ENCODE results near the gene RNASEL.
"Not testable (repeated sequence)": the region's sequence is repeated elsewhere in the genome, so short reads cannot be mapped to it uniquely, and the experiment has no call there.

RNASEL gene

DNA sequence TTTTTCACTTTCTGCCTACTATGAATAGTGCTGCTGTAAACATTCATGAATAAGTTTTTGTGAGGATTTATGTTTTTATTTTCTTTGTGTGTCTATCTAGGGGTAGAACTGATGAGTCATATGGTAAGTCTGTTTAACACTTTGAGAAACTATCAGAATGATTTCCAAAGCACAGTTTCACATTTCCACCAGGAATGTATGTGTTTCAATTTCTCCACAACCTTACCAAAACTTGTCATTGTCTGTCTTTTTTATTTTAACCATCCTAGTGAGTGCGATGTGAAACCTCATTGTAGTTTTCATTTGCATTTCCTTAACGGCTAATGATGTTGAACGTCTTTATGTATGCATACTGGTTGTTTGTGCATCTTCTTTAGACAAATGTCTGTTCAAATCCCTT lies 23.5 kb downstream of the RNASEL start:
- DNase-seq (ENCODE audit: insufficient read length, low spot score), result no peak
- FAIRE-seq, result no peak

DNA sequence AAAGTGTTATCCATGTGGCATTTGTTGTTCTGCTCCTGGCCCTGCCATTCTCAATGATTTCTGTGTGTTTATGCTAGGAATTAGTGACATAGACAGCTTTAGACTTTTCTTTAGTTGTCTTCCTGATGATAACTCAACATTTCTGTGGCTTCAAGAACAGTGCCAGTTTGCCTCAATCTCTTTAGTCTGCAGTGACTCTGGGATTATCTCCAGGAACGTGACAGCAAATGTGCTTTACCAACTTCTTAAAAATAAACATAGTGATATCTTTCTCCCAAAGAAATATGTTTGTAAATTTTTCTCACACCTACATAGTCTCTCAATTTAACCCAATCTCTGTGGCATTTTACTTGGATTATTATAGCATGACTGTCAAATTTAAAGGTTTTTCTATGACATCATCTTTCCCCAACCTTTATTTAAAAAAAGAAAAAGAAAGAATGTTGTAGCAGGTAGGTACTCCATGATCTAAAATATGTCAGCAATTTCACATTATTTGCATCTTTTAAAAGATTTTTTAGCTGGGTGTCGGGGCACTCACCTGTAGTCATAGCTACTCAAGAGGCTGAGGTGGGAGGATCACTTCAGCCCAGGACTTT lies 24.6 kb downstream of the RNASEL start:
- no peak for FAIRE-seq

DNA sequence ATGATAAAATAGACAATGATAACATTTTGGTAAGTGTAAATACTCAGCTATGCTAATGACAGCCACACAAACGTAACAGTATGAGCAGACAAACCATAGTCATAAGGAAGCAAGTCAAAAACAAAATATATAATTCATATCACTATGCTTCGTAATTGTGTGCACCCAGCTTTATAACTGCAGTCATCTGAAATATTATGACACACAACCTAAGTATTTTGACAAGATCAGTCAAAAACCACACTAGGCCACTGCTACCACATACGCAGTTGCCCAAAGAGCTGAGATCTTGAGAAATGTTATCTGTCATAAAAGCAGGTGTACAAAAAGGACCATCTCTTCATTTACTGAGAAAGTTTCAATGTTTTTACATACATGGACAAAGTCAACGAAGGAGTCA lies 26.0 kb downstream of the RNASEL start:
- no peak for DNase-seq (ENCODE audit: insufficient read length, low spot score)
- FAIRE-seq, result no peak

More for the DNA sequence above, 24.6 kb downstream of the RNASEL start:
- DNase-seq (ENCODE audit: insufficient read length, low spot score), result no peak

DNA sequence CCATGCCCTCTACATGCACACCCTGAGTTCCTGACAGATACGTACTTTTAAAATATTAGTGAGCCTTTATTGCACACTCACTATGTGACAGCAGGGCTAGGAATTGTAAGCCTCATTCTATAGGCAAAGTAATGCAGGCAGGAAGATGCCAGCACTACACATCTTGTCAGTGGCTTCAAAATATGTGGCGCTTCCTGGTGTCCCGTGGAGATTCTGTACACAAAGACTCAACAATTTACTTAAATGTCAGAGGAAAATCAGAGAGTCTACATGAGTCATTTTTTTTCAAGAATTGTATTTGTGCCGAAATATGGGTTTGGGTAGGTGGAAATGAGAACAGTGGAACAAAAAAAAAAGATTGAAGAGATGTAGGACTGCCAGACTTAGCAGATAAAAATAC lies 27.6 kb downstream of the RNASEL start:
- FAIRE-seq (no peak), DNase-seq (ENCODE audit: insufficient read length, low spot score) (no peak)

DNA sequence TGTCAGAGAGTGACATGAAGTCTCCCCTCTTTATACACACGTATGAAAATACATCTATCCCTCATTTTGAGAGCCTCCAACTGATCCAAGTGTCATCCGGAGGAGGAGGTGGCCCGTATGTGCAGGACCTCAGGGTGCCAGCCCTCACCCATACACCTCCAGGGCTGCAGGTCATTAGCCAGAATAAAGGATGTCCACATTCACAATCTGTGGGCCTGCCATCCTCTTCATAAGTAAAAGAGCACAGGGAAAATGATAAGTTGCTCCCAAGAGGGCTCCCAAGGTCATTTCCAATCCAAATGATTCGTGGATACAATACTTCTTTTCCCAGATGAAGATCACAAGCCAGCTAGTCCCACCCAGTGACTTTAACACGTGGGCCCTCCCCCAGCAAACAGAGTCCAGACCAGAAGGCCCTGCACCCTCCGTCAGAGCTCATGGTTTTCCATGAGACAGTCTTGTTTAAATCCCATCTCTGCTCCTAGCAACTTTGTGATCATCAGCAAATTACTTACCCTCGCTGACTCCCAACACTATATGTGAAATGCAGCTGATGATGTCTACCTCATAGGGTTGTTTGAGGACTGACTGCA lies 28.6 kb downstream of the RNASEL start:
- FAIRE-seq, result no peak
- DNase-seq (ENCODE audit: insufficient read length, low spot score), result no peak

DNA sequence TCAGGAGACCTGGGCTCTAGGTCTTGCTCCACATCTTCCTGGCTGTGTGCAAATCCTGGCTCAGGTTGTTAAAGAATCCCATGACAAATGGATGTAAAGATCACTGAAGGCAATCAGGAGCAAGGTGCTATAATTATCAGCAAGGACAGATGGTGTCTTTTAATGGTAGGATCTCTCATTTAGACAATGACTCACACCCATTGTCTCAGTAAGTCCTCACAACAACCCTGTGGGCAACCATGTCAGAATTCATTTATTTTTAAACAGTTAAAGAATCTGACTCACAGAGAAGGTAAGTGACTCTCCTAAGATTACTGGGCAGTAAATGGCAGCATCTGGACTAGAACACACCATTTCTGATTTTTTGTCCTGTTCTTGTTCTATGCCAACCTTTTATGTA lies 32.8 kb downstream of the RNASEL start:
- DNase-seq (ENCODE audit: insufficient read length, low spot score), result no peak
- FAIRE-seq, result no peak

DNA sequence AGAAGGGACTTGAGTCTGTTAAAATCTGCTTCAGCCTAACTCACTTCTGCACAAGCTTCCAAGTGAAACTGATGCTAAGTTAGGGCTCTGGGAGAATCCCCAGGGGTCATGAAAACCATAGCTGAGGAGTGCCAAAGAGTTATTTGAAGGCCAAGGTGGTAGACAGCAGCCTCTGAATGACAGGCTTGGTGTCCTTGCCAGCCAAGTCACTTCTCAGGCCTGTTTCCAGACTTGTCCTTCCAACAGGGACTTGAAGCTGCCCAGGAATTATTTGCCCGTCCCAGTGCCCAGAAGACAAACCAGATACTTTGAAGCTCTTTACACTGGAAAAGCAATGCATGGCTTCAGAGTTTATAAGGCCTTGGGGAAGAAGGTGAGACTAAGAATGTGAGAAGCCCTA lies 33.6 kb downstream of the RNASEL start:
- DNase-seq (ENCODE audit: insufficient read length, low spot score), result no peak
- no peak for FAIRE-seq

DNA sequence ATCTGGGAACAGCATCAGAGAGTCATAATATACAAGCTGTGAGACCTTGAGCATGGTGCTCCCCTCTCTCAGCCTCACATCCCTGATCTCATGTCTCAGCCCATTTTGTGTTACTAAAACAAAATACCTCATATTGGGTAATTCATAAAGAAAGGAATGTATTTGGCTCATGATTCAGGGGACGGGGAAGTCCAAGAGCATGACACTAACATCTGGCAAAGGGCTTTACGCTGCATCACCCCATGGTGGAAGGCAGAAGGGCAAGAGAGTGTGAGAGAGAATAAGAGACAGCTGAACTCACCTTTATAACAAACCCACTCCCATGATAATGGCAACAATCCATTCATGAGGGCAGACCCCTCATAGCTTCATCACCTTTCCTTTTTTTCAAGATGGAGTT lies 36.5 kb downstream of the RNASEL start:
- DNase-seq (ENCODE audit: insufficient read length, low spot score) (no peak), FAIRE-seq (no peak)

DNA sequence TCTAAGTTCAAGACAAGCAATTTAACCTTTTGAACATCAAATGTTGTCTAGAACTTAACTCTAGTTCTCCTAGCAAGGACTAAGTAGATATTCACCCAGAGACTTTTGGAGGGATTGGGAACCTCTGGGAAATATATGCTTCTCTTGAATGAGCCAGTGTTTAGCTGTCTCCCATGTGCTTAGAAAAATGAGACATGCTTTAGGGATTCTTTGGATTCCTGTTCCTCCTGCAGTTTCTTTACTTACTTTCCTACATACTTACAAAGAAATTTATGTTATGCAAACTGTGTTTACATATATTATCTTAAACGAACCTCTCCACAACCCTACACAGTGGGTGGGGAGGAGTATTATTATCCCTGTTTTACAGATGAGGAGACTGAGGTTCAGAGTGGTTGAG lies 39.2 kb downstream of the RNASEL start:
- no peak for DNase-seq (ENCODE audit: insufficient read length, low spot score)
- FAIRE-seq, result no peak

DNA sequence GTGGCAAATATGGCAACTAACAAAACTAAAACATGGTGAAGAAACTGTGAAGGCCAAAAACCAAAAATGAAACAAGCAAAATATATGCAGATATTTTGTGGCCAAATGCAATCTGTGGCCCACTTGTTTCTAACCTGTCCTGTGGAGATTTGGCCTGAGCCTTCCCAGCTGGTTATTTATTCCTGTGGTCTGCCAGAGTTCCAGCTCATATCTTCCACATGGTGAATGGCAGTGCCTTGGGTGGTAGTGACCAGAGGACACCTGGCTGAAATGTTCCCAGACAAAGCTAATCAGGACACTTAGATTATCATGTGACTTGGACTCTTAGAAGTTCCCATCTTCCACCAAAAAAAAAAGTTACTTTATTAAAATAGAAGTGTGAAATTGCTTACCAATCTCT lies 39.7 kb downstream of the RNASEL start:
- no peak for FAIRE-seq
- DNase-seq (ENCODE audit: insufficient read length, low spot score), result no peak

DNA sequence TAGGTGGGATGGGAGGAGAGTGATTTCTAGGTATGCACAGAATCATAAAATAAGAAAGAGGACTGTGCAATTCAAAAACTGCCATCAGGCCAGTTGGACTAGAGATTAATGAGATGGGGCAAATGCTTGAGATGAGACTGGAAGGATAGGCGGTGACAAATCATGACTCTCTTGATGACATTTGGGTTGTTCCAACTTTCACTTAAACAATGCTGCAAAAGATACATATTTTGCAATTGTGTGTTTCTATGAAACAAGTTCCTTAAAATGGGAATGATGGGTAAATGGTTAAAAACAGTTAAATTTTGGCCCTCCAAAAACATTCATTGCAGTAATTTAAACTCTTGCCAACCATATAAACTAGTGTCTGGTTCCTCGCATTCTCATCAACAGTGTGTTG lies 55.2 kb downstream of the RNASEL start:
- DNase-seq (ENCODE audit: insufficient read length, low spot score) (no peak), FAIRE-seq (no peak)

DNA sequence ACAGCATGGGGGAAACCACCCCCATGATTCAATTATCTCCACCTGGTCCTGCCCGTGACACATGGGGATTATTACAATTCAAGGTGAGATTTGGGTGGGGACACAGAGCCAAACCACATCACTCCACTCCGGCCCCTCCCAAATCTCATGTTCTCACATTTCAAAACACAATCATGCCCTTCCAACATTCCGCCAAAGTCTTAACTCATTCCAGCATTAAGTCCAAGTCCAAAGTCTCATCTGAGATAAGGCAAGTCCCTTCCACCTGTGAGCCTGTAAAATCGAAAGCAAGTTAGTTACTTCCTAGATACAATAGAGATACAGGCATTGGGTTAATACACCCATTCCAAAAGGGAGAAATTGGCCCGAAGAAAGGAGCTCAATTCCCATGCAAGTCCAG lies 60.9 kb downstream of the RNASEL start:
- DNase-seq (ENCODE audit: insufficient read length, low spot score); FAIRE-seq: not testable (repeated sequence)

DNA sequence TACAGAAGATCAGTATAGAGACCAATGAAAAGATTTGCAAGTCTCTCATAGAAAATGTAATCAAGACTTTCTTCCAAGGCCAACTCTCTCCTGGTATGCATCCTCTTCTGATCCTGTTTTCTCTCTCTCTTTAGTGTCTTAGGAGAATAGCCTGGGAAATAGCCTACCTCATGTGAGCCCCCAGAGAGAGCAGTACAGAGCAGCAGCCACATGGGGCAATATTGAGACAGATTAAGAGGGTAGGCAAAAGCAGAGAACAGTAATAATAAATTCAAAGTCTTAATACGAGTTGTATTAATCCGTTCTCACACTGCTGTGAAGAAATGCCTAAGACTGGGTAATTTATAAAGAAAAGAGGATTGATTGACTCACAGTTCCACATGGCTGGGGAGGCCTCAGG lies 61.4 kb downstream of the RNASEL start:
- no peak for FAIRE-seq

DNA sequence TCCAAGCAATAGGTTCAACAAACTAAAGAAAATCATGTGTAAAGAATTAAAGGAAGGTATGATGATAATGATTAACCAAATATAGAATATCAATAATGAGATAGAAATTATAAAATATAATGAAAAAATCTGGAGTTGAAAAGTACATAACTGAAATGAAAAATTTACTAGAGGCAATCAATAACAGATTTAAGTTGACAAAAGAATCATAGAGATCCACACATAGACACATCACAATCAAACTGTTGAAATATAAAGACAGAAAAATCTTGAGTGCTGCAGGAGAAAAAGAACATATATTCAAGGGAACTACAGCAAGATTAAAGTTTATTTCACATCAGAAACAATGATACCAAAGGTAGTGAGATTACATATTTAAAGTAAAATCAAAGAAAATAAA lies 63.7 kb downstream of the RNASEL start:
- DNase-seq (ENCODE audit: insufficient read length, low spot score) (no peak), FAIRE-seq (no peak)

More for the DNA sequence above, 61.4 kb downstream of the RNASEL start:
- no peak for DNase-seq (ENCODE audit: insufficient read length, low spot score)

All from HTR-8/SVneo (cell line).